ENCODE results near the gene MBP. TPM values are rescaled to one million over a fixed set of nuclear protein-coding genes. Genes with fewer than 3 reads are reported as not detected.

The MBP gene
- total and polyA plus RNA-seq, 2 experiments from 2014 or later = 18.4 to 22.9 TPM

DNA sequence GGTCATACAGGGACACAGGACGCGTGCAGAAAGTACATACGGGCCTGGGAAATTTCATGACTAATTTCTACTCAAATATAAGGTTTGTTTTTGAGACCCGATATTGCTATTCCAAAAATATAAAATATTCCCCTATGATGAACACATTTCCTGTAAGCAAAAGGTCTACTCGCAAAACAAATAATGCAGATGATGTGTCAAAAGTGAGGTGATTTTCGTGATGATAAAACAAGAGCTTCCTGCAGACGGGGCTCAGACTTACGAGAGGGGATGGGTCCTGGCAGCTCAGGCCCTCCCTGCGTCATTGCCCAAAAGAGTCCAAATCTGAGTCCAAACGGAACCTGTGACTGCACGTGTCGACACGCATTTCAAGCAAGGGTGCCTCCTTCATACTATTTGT lies 62.7 kb downstream of the MBP start (continued):
- TF ChIP-seq, protein P1, sequence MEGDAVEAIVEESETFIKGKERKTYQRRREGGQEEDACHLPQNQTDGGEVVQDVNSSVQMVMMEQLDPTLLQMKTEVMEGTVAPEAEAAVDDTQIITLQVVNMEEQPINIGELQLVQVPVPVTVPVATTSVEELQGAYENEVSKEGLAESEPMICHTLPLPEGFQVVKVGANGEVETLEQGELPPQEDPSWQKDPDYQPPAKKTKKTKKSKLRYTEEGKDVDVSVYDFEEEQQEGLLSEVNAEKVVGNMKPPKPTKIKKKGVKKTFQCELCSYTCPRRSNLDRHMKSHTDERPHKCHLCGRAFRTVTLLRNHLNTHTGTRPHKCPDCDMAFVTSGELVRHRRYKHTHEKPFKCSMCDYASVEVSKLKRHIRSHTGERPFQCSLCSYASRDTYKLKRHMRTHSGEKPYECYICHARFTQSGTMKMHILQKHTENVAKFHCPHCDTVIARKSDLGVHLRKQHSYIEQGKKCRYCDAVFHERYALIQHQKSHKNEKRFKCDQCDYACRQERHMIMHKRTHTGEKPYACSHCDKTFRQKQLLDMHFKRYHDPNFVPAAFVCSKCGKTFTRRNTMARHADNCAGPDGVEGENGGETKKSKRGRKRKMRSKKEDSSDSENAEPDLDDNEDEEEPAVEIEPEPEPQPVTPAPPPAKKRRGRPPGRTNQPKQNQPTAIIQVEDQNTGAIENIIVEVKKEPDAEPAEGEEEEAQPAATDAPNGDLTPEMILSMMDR (conservative IDR thresholded peaks at IDR 0.05; ENCODE audit: low read depth in 2 of 2) = no peak
- TF ChIP-seq CREB1 (CRISPR knock-in tag; IDR thresholded peaks at IDR 0.05; ENCODE audit: low read depth) (no peak), ZNF114 (CRISPR knock-in tag; IDR thresholded peaks at IDR 0.05) (no peak)

DNA sequence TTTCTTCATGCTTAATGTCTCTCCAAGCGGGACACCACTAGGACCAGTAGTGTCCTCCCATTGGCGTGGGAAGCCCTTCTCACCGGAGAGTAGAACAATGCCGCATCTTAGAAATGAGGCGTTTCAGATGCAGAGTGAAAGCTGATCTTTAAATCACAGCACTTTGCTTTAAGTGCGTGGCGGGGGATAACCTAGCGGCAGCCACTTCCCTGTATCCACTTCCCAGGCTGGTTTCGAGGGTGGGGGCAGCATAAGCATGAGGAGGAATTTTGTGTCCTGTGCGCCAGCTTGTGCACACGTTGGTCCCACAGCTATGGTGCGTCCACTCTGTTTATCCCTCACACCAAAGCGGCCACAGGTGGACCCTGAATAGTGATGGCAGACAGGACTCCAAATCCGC lies 63.1 kb downstream of the MBP start:
- H3K36me3 ChIP-seq (ENCODE audit: insufficient read depth) = no peaks in the 10 kb centered on the region
- Mint-ChIP-seq H3K27ac (0 out of 2 replicates have a peak overlapping the region, but pooled peaks have one; percentile 47), H3K4me1 (peaks cover 24% of the 10 kb centered on the region), H3K4me3 (no peak overlapping the region), H3K27me3 (ENCODE audit: insufficient read depth, low read depth, poor library complexity) (no peaks in the 10 kb centered on the region), H3K36me3 (ENCODE audit: low read depth) (peaks cover 11% of the 10 kb centered on the region; the same call in 2 of the 3 replicates), H3K9me3 (no peaks in the 10 kb centered on the region)
- H3K27ac ChIP-seq (ENCODE audit: low read depth) = no peak overlapping the region
- H3K4me3 ChIP-seq = no peak overlapping the region
- TF ChIP-seq EZH2 (IDR thresholded peaks at IDR 0.05; ENCODE audit: low read depth, unreplicated experiment) (no peak), ZNF331 (CRISPR knock-in tag; IDR thresholded peaks at IDR 0.05; ENCODE audit: low read depth) (no peak), ZNF114 (CRISPR knock-in tag; IDR thresholded peaks at IDR 0.05) (no peak), STAT1 (IDR thresholded peaks at IDR 0.05; ENCODE audit: unreplicated experiment) (no peak), CREB1 (CRISPR knock-in tag; IDR thresholded peaks at IDR 0.05; ENCODE audit: low read depth) (no peak), POLR2AphosphoS5 (IDR thresholded peaks at IDR 0.05; ENCODE audit: low read depth) (no peak)
- TF ChIP-seq, protein P2, sequence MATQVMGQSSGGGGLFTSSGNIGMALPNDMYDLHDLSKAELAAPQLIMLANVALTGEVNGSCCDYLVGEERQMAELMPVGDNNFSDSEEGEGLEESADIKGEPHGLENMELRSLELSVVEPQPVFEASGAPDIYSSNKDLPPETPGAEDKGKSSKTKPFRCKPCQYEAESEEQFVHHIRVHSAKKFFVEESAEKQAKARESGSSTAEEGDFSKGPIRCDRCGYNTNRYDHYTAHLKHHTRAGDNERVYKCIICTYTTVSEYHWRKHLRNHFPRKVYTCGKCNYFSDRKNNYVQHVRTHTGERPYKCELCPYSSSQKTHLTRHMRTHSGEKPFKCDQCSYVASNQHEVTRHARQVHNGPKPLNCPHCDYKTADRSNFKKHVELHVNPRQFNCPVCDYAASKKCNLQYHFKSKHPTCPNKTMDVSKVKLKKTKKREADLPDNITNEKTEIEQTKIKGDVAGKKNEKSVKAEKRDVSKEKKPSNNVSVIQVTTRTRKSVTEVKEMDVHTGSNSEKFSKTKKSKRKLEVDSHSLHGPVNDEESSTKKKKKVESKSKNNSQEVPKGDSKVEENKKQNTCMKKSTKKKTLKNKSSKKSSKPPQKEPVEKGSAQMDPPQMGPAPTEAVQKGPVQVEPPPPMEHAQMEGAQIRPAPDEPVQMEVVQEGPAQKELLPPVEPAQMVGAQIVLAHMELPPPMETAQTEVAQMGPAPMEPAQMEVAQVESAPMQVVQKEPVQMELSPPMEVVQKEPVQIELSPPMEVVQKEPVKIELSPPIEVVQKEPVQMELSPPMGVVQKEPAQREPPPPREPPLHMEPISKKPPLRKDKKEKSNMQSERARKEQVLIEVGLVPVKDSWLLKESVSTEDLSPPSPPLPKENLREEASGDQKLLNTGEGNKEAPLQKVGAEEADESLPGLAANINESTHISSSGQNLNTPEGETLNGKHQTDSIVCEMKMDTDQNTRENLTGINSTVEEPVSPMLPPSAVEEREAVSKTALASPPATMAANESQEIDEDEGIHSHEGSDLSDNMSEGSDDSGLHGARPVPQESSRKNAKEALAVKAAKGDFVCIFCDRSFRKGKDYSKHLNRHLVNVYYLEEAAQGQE (IDR thresholded peaks at IDR 0.05; ENCODE audit: unreplicated experiment) = no peak
- TF ChIP-seq, protein P1 (conservative IDR thresholded peaks at IDR 0.05; ENCODE audit: low read depth in 2 of 2) = no peak
- TF ChIP-seq, protein P3, sequence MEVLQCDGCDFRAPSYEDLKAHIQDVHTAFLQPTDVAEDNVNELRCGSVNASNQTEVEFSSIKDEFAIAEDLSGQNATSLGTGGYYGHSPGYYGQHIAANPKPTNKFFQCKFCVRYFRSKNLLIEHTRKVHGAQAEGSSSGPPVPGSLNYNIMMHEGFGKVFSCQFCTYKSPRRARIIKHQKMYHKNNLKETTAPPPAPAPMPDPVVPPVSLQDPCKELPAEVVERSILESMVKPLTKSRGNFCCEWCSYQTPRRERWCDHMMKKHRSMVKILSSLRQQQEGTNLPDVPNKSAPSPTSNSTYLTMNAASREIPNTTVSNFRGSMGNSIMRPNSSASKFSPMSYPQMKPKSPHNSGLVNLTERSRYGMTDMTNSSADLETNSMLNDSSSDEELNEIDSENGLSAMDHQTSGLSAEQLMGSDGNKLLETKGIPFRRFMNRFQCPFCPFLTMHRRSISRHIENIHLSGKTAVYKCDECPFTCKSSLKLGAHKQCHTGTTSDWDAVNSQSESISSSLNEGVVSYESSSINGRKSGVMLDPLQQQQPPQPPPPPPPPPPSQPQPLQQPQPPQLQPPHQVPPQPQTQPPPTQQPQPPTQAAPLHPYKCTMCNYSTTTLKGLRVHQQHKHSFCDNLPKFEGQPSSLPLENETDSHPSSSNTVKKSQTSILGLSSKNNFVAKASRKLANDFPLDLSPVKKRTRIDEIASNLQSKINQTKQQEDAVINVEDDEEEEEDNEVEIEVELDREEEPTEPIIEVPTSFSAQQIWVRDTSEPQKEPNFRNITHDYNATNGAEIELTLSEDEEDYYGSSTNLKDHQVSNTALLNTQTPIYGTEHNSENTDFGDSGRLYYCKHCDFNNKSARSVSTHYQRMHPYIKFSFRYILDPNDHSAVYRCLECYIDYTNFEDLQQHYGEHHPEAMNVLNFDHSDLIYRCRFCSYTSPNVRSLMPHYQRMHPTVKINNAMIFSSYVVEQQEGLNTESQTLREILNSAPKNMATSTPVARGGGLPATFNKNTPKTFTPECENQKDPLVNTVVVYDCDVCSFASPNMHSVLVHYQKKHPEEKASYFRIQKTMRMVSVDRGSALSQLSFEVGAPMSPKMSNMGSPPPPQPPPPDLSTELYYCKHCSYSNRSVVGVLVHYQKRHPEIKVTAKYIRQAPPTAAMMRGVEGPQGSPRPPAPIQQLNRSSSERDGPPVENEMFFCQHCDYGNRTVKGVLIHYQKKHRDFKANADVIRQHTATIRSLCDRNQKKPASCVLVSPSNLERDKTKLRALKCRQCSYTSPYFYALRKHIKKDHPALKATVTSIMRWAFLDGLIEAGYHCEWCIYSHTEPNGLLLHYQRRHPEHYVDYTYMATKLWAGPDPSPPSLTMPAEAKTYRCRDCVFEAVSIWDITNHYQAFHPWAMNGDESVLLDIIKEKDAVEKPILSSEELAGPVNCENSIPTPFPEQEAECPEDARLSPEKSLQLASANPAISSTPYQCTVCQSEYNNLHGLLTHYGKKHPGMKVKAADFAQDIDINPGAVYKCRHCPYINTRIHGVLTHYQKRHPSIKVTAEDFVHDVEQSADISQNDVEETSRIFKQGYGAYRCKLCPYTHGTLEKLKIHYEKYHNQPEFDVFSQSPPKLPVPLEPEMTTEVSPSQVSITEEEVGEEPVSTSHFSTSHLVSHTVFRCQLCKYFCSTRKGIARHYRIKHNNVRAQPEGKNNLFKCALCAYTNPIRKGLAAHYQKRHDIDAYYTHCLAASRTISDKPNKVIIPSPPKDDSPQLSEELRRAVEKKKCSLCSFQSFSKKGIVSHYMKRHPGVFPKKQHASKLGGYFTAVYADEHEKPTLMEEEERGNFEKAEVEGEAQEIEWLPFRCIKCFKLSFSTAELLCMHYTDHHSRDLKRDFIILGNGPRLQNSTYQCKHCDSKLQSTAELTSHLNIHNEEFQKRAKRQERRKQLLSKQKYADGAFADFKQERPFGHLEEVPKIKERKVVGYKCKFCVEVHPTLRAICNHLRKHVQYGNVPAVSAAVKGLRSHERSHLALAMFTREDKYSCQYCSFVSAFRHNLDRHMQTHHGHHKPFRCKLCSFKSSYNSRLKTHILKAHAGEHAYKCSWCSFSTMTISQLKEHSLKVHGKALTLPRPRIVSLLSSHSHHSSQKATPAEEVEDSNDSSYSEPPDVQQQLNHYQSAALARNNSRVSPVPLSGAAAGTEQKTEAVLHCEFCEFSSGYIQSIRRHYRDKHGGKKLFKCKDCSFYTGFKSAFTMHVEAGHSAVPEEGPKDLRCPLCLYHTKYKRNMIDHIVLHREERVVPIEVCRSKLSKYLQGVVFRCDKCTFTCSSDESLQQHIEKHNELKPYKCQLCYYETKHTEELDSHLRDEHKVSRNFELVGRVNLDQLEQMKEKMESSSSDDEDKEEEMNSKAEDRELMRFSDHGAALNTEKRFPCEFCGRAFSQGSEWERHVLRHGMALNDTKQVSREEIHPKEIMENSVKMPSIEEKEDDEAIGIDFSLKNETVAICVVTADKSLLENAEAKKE (CRISPR knock-in tag; IDR thresholded peaks at IDR 0.05) = no peak
- no peaks in the 10 kb centered on the region for H3K27me3 ChIP-seq (ENCODE audit: insufficient read depth)
- H4K20me1 ChIP-seq (replicated peaks; ENCODE audit: insufficient read depth) = peaks cover 3% of the 10 kb centered on the region; the same call in 1 of the 2 replicates
- no peak overlapping the region for H3K4me2 ChIP-seq
- H3F3A ChIP-seq (replicated peaks; ENCODE audit: low read depth) = no peaks in the 10 kb centered on the region
- peaks cover 16% of the 10 kb centered on the region for H3K4me1 ChIP-seq (ENCODE audit: insufficient read depth)
- DNase-seq (ENCODE audit: low spot score) (peak; percentile 41), ATAC-seq (peak; percentile 72)
- no peaks in the 10 kb centered on the region for H3K79me2 ChIP-seq (replicated peaks; ENCODE audit: insufficient read depth)
- H2AFZ ChIP-seq = no peak overlapping the region
- H3K9me2 ChIP-seq (ENCODE audit: insufficient read depth) = no peaks in the 10 kb centered on the region

All from GM23338 (cell line).